ENCODE results near the gene PDLIM7.

DNA sequence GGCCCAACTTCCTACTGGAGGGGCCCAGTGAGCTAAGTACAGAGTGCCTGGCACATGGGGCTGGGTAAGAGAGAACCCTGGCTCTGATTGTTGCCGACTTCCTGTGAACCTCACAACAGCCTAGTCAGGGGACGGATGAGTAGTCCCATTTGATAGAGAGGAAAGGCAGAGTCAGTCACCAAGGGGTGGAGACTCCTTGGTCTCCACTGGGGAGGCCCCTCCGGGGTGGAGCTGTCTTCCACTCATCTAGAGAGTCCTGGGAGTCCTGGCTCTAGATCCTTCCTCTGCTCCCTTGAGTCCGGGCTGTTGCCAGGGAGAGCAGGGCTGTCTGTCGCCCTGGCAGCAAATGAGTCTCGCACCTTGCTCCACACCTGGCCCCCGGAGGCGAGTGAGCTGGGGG lies 63.0 kb downstream of the PDLIM7 start:
- TF ChIP-seq, protein P1, sequence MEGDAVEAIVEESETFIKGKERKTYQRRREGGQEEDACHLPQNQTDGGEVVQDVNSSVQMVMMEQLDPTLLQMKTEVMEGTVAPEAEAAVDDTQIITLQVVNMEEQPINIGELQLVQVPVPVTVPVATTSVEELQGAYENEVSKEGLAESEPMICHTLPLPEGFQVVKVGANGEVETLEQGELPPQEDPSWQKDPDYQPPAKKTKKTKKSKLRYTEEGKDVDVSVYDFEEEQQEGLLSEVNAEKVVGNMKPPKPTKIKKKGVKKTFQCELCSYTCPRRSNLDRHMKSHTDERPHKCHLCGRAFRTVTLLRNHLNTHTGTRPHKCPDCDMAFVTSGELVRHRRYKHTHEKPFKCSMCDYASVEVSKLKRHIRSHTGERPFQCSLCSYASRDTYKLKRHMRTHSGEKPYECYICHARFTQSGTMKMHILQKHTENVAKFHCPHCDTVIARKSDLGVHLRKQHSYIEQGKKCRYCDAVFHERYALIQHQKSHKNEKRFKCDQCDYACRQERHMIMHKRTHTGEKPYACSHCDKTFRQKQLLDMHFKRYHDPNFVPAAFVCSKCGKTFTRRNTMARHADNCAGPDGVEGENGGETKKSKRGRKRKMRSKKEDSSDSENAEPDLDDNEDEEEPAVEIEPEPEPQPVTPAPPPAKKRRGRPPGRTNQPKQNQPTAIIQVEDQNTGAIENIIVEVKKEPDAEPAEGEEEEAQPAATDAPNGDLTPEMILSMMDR (conservative IDR thresholded peaks at IDR 0.05; ENCODE audit: low read length): no peak
- no peak for TF ChIP-seq EZH2phosphoT487 (IDR thresholded peaks at IDR 0.05; ENCODE audit: borderline replicate concordance, low read depth, low read length)

All from OCI-LY7 (cell line).